ENCODE results near the gene DNAJA3.

GRCh38 chr16:4391631-4392381, 33.9 kb upstream of the DNAJA3 start:
- TF ChIP-seq CTCF (IDR thresholded peaks at IDR 0.05) (no peak), POLR2A (IDR thresholded peaks at IDR 0.05) (no peak), POLR2AphosphoS5 (IDR thresholded peaks at IDR 0.05) (no peak), EP300 (IDR thresholded peaks at IDR 0.05) (no peak)

Measured in suprapubic skin (tissue), 4 donors.